ENCODE data around the gene KCTD11. TPM values are rescaled to one million over a fixed set of nuclear protein-coding genes. Genes with fewer than 3 reads are reported as not detected.

KCTD11 gene
- total and polyA plus RNA-seq, 2 donors (not counting 1 experiment from before 2014, with no cell fraction given): 4.3 to 13.4 TPM

DNA sequence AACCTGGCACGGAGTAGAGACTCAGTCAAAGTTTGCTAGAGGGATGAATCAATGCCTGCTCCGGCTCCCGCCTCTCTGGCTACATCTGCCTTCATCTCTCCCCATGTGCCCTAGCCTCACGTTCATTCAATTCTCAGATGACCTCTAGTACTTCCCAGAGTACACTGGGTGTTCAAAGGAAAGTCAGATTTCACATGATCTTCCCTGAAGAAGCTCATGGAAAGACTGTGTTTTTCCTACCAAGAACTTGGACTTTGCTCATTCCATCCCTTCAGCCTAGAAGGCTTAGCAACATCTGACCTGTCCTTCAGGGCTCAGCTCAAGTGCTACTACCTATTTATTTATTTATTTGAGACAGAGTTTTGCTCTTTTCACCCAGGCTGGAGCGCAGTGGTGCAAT, 17.9 kb downstream of the KCTD11 start:
- H3K9me3 ChIP-seq (ENCODE audit: control extremely low read depth in 1 of 3, control insufficient read depth in 2 of 3, insufficient read depth in 1 of 3, low read length in 2 of 3): no peaks in the 10 kb centered on the region
- no peak for ATAC-seq (ENCODE audit: low read depth)
- DNase-seq: no peak
- POLR2A ChIA-PET: no interaction called here
- Mint-ChIP-seq H3K4me1 (no peaks in the 10 kb centered on the region), H3K4me3 (no peak overlapping the region), H3K9me3 (ENCODE audit: insufficient read depth) (no peaks in the 10 kb centered on the region), H3K27me3 (peaks cover 3% of the 10 kb centered on the region), H3K27ac (no peak overlapping the region)
- intact Hi-C loops (cut with micrococcal nuclease): no loop called here
- H3K9ac ChIP-seq (ENCODE audit: low read length): no peak overlapping the region
- H2AFZ ChIP-seq (ENCODE audit: insufficient read depth, low read depth, low read length, poor library complexity, severe bottlenecking): no peak overlapping the region
- H3K4me1 ChIP-seq (ENCODE audit: control insufficient read depth in 2 of 2, insufficient read depth in 2 of 2, low read length in 2 of 2): no peaks in the 10 kb centered on the region
- CTCF ChIA-PET: interaction anchor here (1.0 to 1.4 kb wide), 2 partner anchors 69 to 75 kb away, joined by 3 read pairs; partner anchors contain the start of genes CHRNB1 and FGF11
- WGBS (ENCODE audit: insufficient coverage): 96% methylated on average over 5 of the region's 5 CpGs
- H3K4me2 ChIP-seq (replicated peaks; ENCODE audit: low read depth, low read length, poor library complexity, severe bottlenecking): no peak overlapping the region
- TF ChIP-seq CTCF (IDR thresholded peaks at IDR 0.05) (no peak), EZH2 (IDR thresholded peaks at IDR 0.05; ENCODE audit: borderline replicate concordance, insufficient read depth, low read depth, low read length, poor library complexity, severe bottlenecking) (no peak)
- no peak overlapping the region for H3K27ac ChIP-seq (ENCODE audit: low read length in 2 of 2)
- peaks cover 0 to 4% (median 0%) of the 10 kb centered on the region in 4 experiments for H3K27me3 ChIP-seq (replicated peaks in 1 of 4; ENCODE audit: control extremely low read depth in 1 of 4, control insufficient read depth in 3 of 4, insufficient read depth in 4 of 4, low read length in 3 of 4)
- no peaks in the 10 kb centered on the region for H3K36me3 ChIP-seq (replicated peaks in 1 of 2; ENCODE audit: control extremely low read depth in 1 of 2, control insufficient read depth in 1 of 2, extremely low read depth in 1 of 2, insufficient read depth in 2 of 2, low read length in 1 of 2)
- H3K79me2 ChIP-seq (ENCODE audit: control insufficient read depth, insufficient read depth, low read length): no peaks in the 10 kb centered on the region
- no peaks in the 10 kb centered on the region for H4K20me1 ChIP-seq (ENCODE audit: control insufficient read depth, insufficient read depth, low read length, poor library complexity, severe bottlenecking)
- H3K4me3 ChIP-seq (ENCODE audit: control extremely low read depth in 1 of 5, extremely low read depth in 1 of 5, insufficient read depth in 1 of 5, low read depth in 2 of 5, low read length in 4 of 5): no peak overlapping the region

DNA sequence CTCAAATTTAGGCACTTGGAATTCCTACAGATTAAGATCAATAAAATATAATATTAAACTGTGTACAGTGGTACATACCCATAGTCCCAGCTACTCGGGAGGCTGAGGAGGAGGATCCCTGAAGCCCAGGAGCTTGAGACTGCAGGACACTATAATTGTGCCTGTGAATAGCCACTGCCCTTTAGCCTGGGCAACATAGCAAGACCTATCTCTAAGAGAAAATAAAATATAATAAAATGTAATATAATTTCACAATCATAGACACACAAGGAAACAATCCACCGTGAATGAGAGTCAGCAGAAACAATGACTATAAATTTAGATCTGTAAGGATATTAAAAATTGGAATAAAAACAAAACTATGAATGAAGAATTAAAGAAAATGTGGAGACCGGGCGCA, 18.9 kb downstream of the KCTD11 start:
- Histone ChIP-seq H2AFZ (ENCODE audit: insufficient read depth, low read depth, low read length, poor library complexity, severe bottlenecking) (no peak overlapping the region), H3K79me2 (ENCODE audit: control insufficient read depth, insufficient read depth, low read length) (no peaks in the 10 kb centered on the region), H3K9ac (ENCODE audit: low read length) (no peak overlapping the region), H3K27ac (ENCODE audit: low read length in 2 of 2) (no peak overlapping the region), H3K4me1 (ENCODE audit: control insufficient read depth in 2 of 2, insufficient read depth in 2 of 2, low read length in 2 of 2) (no peaks in the 10 kb centered on the region), H3K4me3 (ENCODE audit: control extremely low read depth in 1 of 5, extremely low read depth in 1 of 5, insufficient read depth in 1 of 5, low read depth in 2 of 5, low read length in 4 of 5) (no peak overlapping the region), H3K27me3 (replicated peaks in 1 of 4; ENCODE audit: control extremely low read depth in 1 of 4, control insufficient read depth in 3 of 4, insufficient read depth in 4 of 4, low read length in 3 of 4) (peaks cover 0 to 4% (median 0%) of the 10 kb centered on the region in 4 experiments), H3K4me2 (replicated peaks; ENCODE audit: low read depth, low read length, poor library complexity, severe bottlenecking) (no peak overlapping the region), H3K36me3 (replicated peaks in 1 of 2; ENCODE audit: control extremely low read depth in 1 of 2, control insufficient read depth in 1 of 2, extremely low read depth in 1 of 2, insufficient read depth in 2 of 2, low read length in 1 of 2) (no peaks in the 10 kb centered on the region), H3K9me3 (ENCODE audit: control extremely low read depth in 1 of 3, control insufficient read depth in 2 of 3, insufficient read depth in 1 of 3, low read length in 2 of 3) (no peaks in the 10 kb centered on the region), H4K20me1 (ENCODE audit: control insufficient read depth, insufficient read depth, low read length, poor library complexity, severe bottlenecking) (no peaks in the 10 kb centered on the region)
- no peak for DNase-seq
- H3K9me3 Mint-ChIP-seq (ENCODE audit: insufficient read depth): no peaks in the 10 kb centered on the region
- no peak overlapping the region for H3K4me3 Mint-ChIP-seq
- 90% methylated on average over 2 of the region's 4 CpGs for WGBS (ENCODE audit: insufficient coverage)
- intact Hi-C loops (cut with micrococcal nuclease): no loop called here
- ChIA-PET CTCF (interaction anchor here (1.0 to 1.4 kb wide), 3 partner anchors 15 to 74 kb away, joined by 3 to 6 read pairs (median 3); partner anchors contain the start of genes CHRNB1 and FGF11), POLR2A (interaction anchor here (0.6 kb wide), 1 partner anchor 19 kb away, joined by 3 read pairs; no protein-coding TSS in a partner anchor)
- H3K27ac Mint-ChIP-seq: no peak overlapping the region
- H3K4me1 Mint-ChIP-seq: no peaks in the 10 kb centered on the region
- ATAC-seq (ENCODE audit: low read depth): no peak
- H3K27me3 Mint-ChIP-seq: peaks cover 3% of the 10 kb centered on the region
- TF ChIP-seq CTCF (IDR thresholded peaks at IDR 0.05) (no peak), EZH2 (IDR thresholded peaks at IDR 0.05; ENCODE audit: borderline replicate concordance, insufficient read depth, low read depth, low read length, poor library complexity, severe bottlenecking) (no peak)
